ENCODE data around the gene ZC3H11A.

DNA sequence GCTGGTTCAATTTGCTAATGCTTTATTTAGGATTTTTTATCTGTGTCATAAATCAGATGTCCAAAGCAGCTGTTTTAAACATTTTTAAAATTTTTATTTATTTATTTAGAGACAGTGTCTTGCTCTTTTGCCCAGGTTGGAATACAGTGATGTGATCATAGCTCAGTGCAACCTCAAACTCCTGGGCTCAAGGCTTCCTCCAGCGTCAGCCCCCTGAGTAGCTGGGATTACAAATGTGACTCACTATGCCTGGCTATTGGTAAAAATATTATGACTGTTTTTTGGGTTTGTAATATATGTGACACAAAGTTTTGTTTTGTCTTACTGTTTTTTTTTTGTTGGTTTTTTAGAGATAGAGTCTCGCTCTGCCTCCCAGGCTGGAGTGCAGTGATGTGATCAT is 11.8 kb downstream of the ZC3H11A start:
- TF ChIP-seq, protein P1, sequence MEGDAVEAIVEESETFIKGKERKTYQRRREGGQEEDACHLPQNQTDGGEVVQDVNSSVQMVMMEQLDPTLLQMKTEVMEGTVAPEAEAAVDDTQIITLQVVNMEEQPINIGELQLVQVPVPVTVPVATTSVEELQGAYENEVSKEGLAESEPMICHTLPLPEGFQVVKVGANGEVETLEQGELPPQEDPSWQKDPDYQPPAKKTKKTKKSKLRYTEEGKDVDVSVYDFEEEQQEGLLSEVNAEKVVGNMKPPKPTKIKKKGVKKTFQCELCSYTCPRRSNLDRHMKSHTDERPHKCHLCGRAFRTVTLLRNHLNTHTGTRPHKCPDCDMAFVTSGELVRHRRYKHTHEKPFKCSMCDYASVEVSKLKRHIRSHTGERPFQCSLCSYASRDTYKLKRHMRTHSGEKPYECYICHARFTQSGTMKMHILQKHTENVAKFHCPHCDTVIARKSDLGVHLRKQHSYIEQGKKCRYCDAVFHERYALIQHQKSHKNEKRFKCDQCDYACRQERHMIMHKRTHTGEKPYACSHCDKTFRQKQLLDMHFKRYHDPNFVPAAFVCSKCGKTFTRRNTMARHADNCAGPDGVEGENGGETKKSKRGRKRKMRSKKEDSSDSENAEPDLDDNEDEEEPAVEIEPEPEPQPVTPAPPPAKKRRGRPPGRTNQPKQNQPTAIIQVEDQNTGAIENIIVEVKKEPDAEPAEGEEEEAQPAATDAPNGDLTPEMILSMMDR (IDR thresholded peaks at IDR 0.05): no peak
- no peak for TF ChIP-seq POLR2A (IDR thresholded peaks at IDR 0.05)
- no peak for TF ChIP-seq POLR2AphosphoS5 (IDR thresholded peaks at IDR 0.05)
- no peak for TF ChIP-seq EP300 (IDR thresholded peaks at IDR 0.05; ENCODE audit: low read depth)

Data from transverse colon (tissue), 4 donors.